ENCODE data around the gene HAUS2.
"Not testable (repeated sequence)": the region's sequence is repeated elsewhere in the genome, so short reads cannot be mapped to it uniquely, and the experiment has no call there.

HAUS2 gene

GRCh38 chr15:42576040-42576594 lies 27.5 kb downstream of the HAUS2 start:
- no peak for DNase-seq (ENCODE audit: low read depth in 2 of 2)

GRCh38 chr15:42576776-42577175 lies 28.1 kb downstream of the HAUS2 start:
- DNase-seq (ENCODE audit: low read depth in 2 of 2): no peak

GRCh38 chr15:42577514-42578031 lies 28.9 kb downstream of the HAUS2 start:
- DNase-seq (ENCODE audit: low read depth in 2 of 2): no peak

- no peak for DNase-seq (ENCODE audit: low read depth in 2 of 2)
Observed at GRCh38 chr15:42578984-42579537, 30.4 kb downstream of the HAUS2 start.

GRCh38 chr15:42581272-42581730 lies 32.7 kb downstream of the HAUS2 start:
- DNase-seq (ENCODE audit: low read depth in 2 of 2): peak; percentile 27 to 43

GRCh38 chr15:42582569-42583375 lies 34.1 kb downstream of the HAUS2 start:
- no peak for DNase-seq (ENCODE audit: low read depth in 2 of 2)

- no peak for DNase-seq (ENCODE audit: low read depth in 2 of 2)
Observed at GRCh38 chr15:42584031-42584765, 35.6 kb downstream of the HAUS2 start.

GRCh38 chr15:42590619-42591237 lies 42.1 kb downstream of the HAUS2 start:
- no peak for DNase-seq (ENCODE audit: low read depth in 2 of 2)

- DNase-seq (ENCODE audit: low read depth in 2 of 2): no peak
Observed at GRCh38 chr15:42591238-42591934, 42.7 kb downstream of the HAUS2 start.

- no peak for DNase-seq (ENCODE audit: low read depth in 2 of 2)
Observed at GRCh38 chr15:42592716-42593115, 44.1 kb downstream of the HAUS2 start.

- no peak for DNase-seq (ENCODE audit: low read depth in 2 of 2)
Observed at GRCh38 chr15:42593143-42593542, 44.5 kb downstream of the HAUS2 start.

- DNase-seq (ENCODE audit: low read depth in 2 of 2): no peak
Observed at GRCh38 chr15:42594095-42594494, 45.5 kb downstream of the HAUS2 start.

- no peak for DNase-seq (ENCODE audit: low read depth in 2 of 2)
Observed at GRCh38 chr15:42595626-42596240, 47.1 kb downstream of the HAUS2 start.

- not testable (repeated sequence) for DNase-seq (ENCODE audit: low read depth in 2 of 2)
Observed at GRCh38 chr15:42601316-42601715, 52.7 kb downstream of the HAUS2 start.

- DNase-seq (ENCODE audit: low read depth in 2 of 2): no peak
Observed at GRCh38 chr15:42602501-42602900, 53.9 kb downstream of the HAUS2 start.

- DNase-seq (ENCODE audit: low read depth in 2 of 2): no peak
Observed at GRCh38 chr15:42603978-42604377, 55.3 kb downstream of the HAUS2 start.

- no peak for DNase-seq (ENCODE audit: low read depth in 2 of 2)
Observed at GRCh38 chr15:42604894-42605744, 56.5 kb downstream of the HAUS2 start.

- no peak for DNase-seq (ENCODE audit: low read depth in 2 of 2)
Observed at GRCh38 chr15:42605796-42606195, 57.2 kb downstream of the HAUS2 start.

GRCh38 chr15:42608110-42608531 lies 59.5 kb downstream of the HAUS2 start:
- no peak for DNase-seq (ENCODE audit: low read depth in 2 of 2)
